ENCODE results near the gene PIGX.

- TF ChIP-seq POLR2A (IDR thresholded peaks at IDR 0.05), result no peak
- no peak for TF ChIP-seq CTCF (IDR thresholded peaks at IDR 0.05)
These were observed 51.0 kb downstream of the PIGX start for GRCh38 chr3:196763179-196763578.
